A549 treated with dexamethasone at 1 μM for 4 hours (cell line): Measurements from ENCODE around the gene UCN. TPM values are rescaled to one million over a fixed set of nuclear protein-coding genes. Genes with fewer than 3 reads are reported as not detected.

Source experiments
- total RNA-seq: library from RNA; stranded (reverse); fragments of 200-300 nt; extraction: Qiagen RNA extraction; gene quantifications from 5 replicates; pipeline ENCODE4 v1.2.3, GENCODE V29; 2022

Gene UCN
- 0.63 to 2.5 TPM (median 1.7 TPM) in 5 replicates for total RNA-seq

DNA sequence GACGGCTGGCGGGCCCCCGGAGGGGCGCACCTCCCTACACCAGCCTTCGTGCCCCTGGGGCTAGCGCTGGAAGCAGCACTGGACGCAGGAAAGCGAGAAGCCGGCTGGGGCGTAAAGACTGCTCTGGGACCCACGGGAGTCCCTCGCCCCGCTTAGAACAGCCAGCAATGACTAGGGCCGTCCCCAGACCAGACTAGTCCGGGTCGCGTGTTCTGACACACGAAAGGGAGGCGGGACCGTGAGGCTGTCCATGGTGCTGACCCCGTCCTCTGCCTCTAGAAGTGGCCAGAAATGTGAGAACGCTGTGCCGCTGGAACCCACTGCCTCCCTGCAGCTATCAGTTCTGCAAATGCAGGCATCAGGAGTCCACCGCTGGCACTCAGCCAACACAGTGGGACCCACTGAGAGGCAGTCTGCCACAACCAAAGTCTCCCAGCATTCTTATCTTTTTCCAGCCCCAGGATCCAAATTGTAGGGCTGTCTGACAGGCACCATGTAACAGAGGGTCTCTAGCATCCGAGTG lies at the start of gene UCN:
Gene UCN, minus strand, starts transcription at position 87 of the 523 bp plus-strand sequence. CDS start 550 bp downstream, outside the sequence.

GRCh38 chr2:27356382-27357181 lies 48.3 kb upstream of the UCN start, which contains the start of gene GTF3C2:
GTF3C2 (minus strand) TSS chr2:27356764; CDS start chr2:27343554, 13,210 bp downstream.

DNA sequence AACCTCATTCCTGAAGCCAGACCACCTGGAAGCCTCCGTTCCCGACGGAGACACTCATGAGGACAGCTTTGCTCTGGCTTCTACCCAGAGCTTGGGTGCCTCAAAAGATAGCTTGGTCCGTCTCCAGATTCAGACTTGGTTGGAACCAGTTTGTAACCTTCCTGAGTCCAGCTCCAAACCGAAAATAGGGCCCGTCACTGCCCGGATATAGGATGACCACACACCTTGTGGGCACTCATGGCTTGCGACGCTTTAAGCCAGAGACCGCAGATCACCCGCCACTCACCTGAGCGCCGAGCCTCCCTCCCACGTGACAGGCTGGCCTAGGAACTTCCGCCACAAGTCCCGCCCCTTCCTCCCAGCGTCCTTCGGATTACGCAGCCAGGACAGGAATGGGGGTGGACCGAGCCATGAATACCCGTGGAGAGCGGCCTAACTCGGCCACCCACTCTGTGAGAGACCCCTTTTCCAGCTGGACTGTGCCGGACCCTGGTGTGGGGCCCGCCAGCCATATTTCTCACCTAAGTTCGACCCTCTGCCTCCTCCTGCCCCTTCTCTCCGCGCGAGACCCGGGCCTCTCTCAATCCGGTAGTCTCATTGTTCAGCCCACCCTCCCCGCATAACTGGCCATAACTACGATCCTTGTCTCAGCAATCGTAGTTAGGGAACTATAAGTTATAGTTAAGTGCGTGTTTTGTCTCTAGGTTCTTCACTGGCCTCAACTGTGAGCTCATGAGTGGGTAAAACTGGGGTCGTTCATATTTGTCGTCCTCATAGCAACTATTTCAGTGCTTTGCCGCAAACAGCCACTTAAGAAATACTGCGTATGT lies 14.7 kb upstream of the UCN start, which contains the start of gene MPV17:
Gene MPV17, minus strand, starts transcription at position 332 of the 830 bp plus-strand sequence. CDS start 580 bp downstream, outside the sequence.

GRCh38 chr2:27281855-27282559 lies 26.2 kb downstream of the UCN start, which contains the start of gene TRIM54:
TRIM54 (plus strand) TSS chr2:27282429; CDS start chr2:27282732, 303 bp downstream.

DNA sequence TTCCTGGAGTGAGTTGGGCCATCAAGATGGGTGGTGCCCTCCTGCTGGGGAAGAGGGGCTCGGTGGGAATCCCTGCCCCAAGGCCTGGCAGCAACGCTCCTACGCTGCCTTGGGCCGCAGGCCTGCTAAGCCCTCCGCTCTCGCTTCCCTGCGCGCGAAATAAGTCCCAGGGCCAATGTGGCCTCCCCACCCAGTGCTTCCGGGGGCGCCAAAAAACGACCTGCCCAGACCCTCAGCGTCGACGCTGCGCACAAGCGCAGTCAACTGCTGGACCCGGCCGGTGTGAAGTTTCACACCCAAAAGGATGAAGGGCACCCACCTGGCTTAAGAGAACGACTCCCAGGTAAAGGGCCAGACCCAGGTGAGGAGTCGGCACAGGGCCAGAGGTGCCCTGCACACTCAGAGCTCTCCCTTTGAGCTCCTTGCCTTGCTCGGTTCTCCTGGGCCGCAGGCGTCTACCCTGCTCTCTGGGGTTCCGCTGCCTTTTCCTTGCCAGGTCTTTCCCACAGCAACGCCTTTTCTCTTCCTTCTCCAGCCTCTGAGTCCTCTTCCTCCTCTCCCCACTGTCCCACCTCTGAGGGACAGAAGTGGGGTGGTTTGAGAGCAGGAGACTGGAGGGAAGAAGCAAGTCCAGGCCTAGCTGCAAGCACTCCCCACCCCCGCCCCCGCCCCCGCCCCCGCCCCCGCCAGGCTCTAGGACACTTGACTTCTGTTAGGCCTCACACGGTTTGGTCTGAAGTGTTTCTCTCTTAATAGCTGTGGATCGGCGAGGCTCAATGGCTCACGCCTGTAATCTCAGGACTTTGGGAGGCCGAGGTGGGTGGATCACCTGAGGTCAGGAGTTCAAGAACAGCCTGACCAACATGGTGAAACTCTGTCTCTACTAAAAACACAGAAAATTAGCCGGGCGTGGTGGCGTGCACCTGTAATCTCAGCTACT lies 32.8 kb downstream of the UCN start, which contains the start of gene DNAJC5G:
Gene DNAJC5G, plus strand, starts transcription at position 223 of the 940 bp plus-strand sequence. CDS start 1,296 bp downstream, outside the sequence.

GRCh38 chr2:27262379-27263286 lies 45.6 kb downstream of the UCN start, which contains the start of gene SLC30A3:
SLC30A3 (minus strand) TSS chr2:27263047; CDS start chr2:27262906, 141 bp downstream.

Other genes with a start within 250 kb of the UCN start
- 529 to 708 TPM (median 553 TPM) in 5 replicates for gene OST4, start 236.8 kb downstream of the UCN start, total RNA-seq
- 0.32 to 0.57 TPM (median 0.43 TPM) in 5 replicates for gene EMILIN1, start 229.8 kb downstream of the UCN start, total RNA-seq
- gene KHK, start 221.7 kb downstream of the UCN start, total RNA-seq, result 7.6 to 9.1 TPM (median 8.3 TPM) in 5 replicates
- gene CGREF1, start 189.3 kb downstream of the UCN start, total RNA-seq, result 7.2 to 8.1 TPM (median 7.8 TPM) in 5 replicates
- 0.50 to 1.8 TPM (median 1.5 TPM) in 5 replicates for gene ABHD1, start 184.6 kb downstream of the UCN start, total RNA-seq
- gene PREB, start 173.8 kb downstream of the UCN start, total RNA-seq, result 41.9 to 59.1 TPM (median 55.6 TPM) in 5 replicates
- not detected in 5 replicates for gene PRR30, start 169.0 kb downstream of the UCN start, total RNA-seq
- not detected in 5 replicates for gene TCF23, start 159.4 kb downstream of the UCN start, total RNA-seq
- 203 to 224 TPM (median 205 TPM) in 5 replicates for gene ATRAID, start 96.4 kb downstream of the UCN start, total RNA-seq
- 63.3 to 67.2 TPM (median 66.7 TPM) in 5 replicates for gene SLC5A6, start 96.2 kb downstream of the UCN start, total RNA-seq
- 46.1 to 66.1 TPM (median 64.5 TPM) in 5 replicates for gene CAD, start 91.1 kb downstream of the UCN start, total RNA-seq
- gene SLC30A3, start 45.4 kb downstream of the UCN start, total RNA-seq, result 1.8 to 3.4 TPM (median 3.3 TPM) in 5 replicates
- not detected in 5 replicates for gene DNAJC5G, start 33.0 kb downstream of the UCN start, total RNA-seq
- 0.67 to 1.2 TPM (median 0.81 TPM) in 5 replicates for gene TRIM54, start 26.0 kb downstream of the UCN start, total RNA-seq
- 76.2 to 97.2 TPM (median 87.4 TPM) in 5 replicates for gene MPV17, start 14.7 kb upstream of the UCN start, total RNA-seq
- gene GTF3C2, start 48.3 kb upstream of the UCN start, total RNA-seq, result 57.2 to 68.7 TPM (median 63.7 TPM) in 5 replicates
- gene EIF2B4, start 61.9 kb upstream of the UCN start, total RNA-seq, result 51.5 to 60.8 TPM (median 57.1 TPM) in 5 replicates
- 124 to 133 TPM (median 128 TPM) in 5 replicates for gene SNX17, start 62.2 kb upstream of the UCN start, total RNA-seq
- 11.5 to 15.4 TPM (median 13.4 TPM) in 5 replicates for gene ZNF513, start 72.3 kb upstream of the UCN start, total RNA-seq
- gene PPM1G, start 101.1 kb upstream of the UCN start, total RNA-seq, result 152 to 176 TPM (median 176 TPM) in 5 replicates
- gene NRBP1, start 120.2 kb upstream of the UCN start, total RNA-seq, result 119 to 140 TPM (median 133 TPM) in 5 replicates
- 0.39 to 0.87 TPM (median 0.45 TPM) in 5 replicates for gene KRTCAP3, start 133.9 kb upstream of the UCN start, total RNA-seq
- gene IFT172, start 181.3 kb upstream of the UCN start, total RNA-seq, result 6.0 to 9.0 TPM (median 7.5 TPM) in 5 replicates
- gene FNDC4, start 186.8 kb upstream of the UCN start, total RNA-seq, result 3.8 to 5.3 TPM (median 4.5 TPM) in 5 replicates
- 0.13 to 0.20 TPM (median 0.13 TPM) in 5 replicates for gene GCKR, start 188.4 kb upstream of the UCN start, total RNA-seq